HepG2 (cell line): ENCODE measurements around the gene JMJD8. TPM values are rescaled to one million over a fixed set of nuclear protein-coding genes. Genes with fewer than 3 reads are reported as not detected.

ENCODE experiments used
- ATAC-seq: fragments of 200-7000 bp; cut with Tn5 transposase; 3 replicates; pipeline ENCODE4 v1.9.1; 2020; ENCODE audit warnings: mild to moderate bottlenecking, moderate library complexity
- BruUV-seq: library from RNA; stranded (reverse); fragments of 400-500 nt; replicated peaks from 2 replicates; lab custom pipeline; 2021; lab: Mats Ljungman, UMichigan
- CTCF ChIA-PET: fragments of 300-600 bp; formaldehyde crosslinking; extraction: SDS; loops from one replicate; lab custom pipeline; 2021; ENCODE audit warnings: low total read pairs, inconsistent platforms, low intra/inter-chr PET ratio; lab: Yijun Ruan, JAX
- POLR2A ChIA-PET: fragments of 350-600 bp; sonication (Branson Sonifier 250); formaldehyde crosslinking; loops from one replicate; lab custom pipeline; 2020; ENCODE audit warnings: antibody characterized with exemption, inconsistent platforms; lab: Yijun Ruan, JAX
- DNase-seq: peaks from one replicate; pipeline ENCODE4 v3.0.0-alpha.2; 2015; ENCODE audit warnings: low spot score
- FAIRE-seq: peaks from 3 replicates; lab custom pipeline; 2011; peaks lifted over from hg19 to GRCh38; lab: Jason Lieb, UNC
- H2AFZ ChIP-seq: one replicate; pipeline ENCODE4 v1.6.1; 2011; ENCODE audit warnings: low read length, inconsistent platforms
- H3K27ac ChIP-seq: fragments of 300-600 bp; 3 replicates; pipeline ENCODE4 v1.8.0; 2011; ENCODE audit warnings: mixed run types, mild to moderate bottlenecking, mixed read lengths, low read length, inconsistent platforms; ENCODE audit not compliant: insufficient read depth; ENCODE audit errors: extremely low read length
- H3K27me3 ChIP-seq, 2 experiments: fragments of 200-600 bp in 1 of 2; 2 replicates in 1 of 2; 3 replicates in 1 of 2; pipeline versions ENCODE4 v1.6.0 to v1.8.0; 2011; ENCODE audit warnings: low read length in 2 of 2, mild to moderate bottlenecking in 2 of 2, moderate library complexity in 2 of 2, inconsistent platforms in 1 of 2; ENCODE audit not compliant: insufficient read depth in 2 of 2, control insufficient read depth in 1 of 2
- H3K36me3 ChIP-seq, 2 experiments: fragments of 200-600 bp in 1 of 2; replicated peaks in 1 of 2; 2 replicates in 1 of 2; 3 replicates in 1 of 2; pipeline versions ENCODE4 v1.5.1 to v1.8.0; 2011; ENCODE audit warnings: low read length in 2 of 2, inconsistent platforms in 1 of 2; ENCODE audit not compliant: insufficient read depth in 2 of 2, control insufficient read depth in 1 of 2
- H3K4me1 ChIP-seq: 2 replicates; pipeline ENCODE4 v1.5.1; 2012; ENCODE audit warnings: low read length, inconsistent platforms; ENCODE audit not compliant: insufficient read depth
- H3K4me2 ChIP-seq: 2 replicates; pipeline ENCODE4 v1.6.0; 2011; ENCODE audit warnings: low read depth, low read length, inconsistent platforms
- H3K4me3 ChIP-seq, 3 experiments: fragments of 200-600 bp in 1 of 3; sonication (generic), shearing (Covaris generic) in 1 of 3; replicated peaks in 1 of 3; 2 replicates each; pipeline ENCODE4 v1.5.1; 2011 to 2016; ENCODE audit warnings: low read length in 3 of 3, inconsistent platforms in 2 of 3, low read depth in 2 of 3, mild to moderate bottlenecking in 2 of 3, control low read depth in 1 of 3, mixed read lengths in 1 of 3; ENCODE audit not compliant: insufficient read depth in 1 of 3
- H3K79me2 ChIP-seq: one replicate; pipeline ENCODE4 v1.6.1; 2011; ENCODE audit warnings: low read length, inconsistent platforms; ENCODE audit not compliant: insufficient read depth
- H3K9ac ChIP-seq: 2 replicates; pipeline ENCODE4 v1.6.0; 2011; ENCODE audit warnings: mild to moderate bottlenecking, low read depth, low read length, inconsistent platforms; ENCODE audit not compliant: insufficient read depth
- H3K9me3 ChIP-seq: 2 replicates; pipeline ENCODE4 v1.5.1; 2012; ENCODE audit warnings: mild to moderate bottlenecking, low read length
- H4K20me1 ChIP-seq: 2 replicates; pipeline ENCODE4 v1.6.0; 2011; ENCODE audit warnings: inconsistent platforms, mild to moderate bottlenecking, low read length, moderate library complexity; ENCODE audit not compliant: insufficient read depth
- DNMT1 ChIP-seq: sonication (generic); formaldehyde crosslinking; IDR thresholded peaks from 2 replicates; pipeline ENCODE4 v1.5.1; 2020; ENCODE audit warnings: mild to moderate bottlenecking, missing genetic modification reagents
- FOXA3 ChIP-seq: IDR thresholded peaks from 2 replicates; pipeline ENCODE4 v1.6.1; 2016; ENCODE audit warnings: missing genetic modification reagents, missing compliant biosample characterization
- FOXC1 ChIP-seq: sonication (generic); formaldehyde crosslinking; IDR thresholded peaks from 2 replicates; pipeline ENCODE4 v1.8.0; 2022; ENCODE audit warnings: mild to moderate bottlenecking, missing genetic modification reagents, borderline replicate concordance
- GATA4 ChIP-seq: sonication (generic); IDR thresholded peaks from 2 replicates; pipeline ENCODE4 v1.6.1; 2016; ENCODE audit warnings: antibody characterized with exemption, low read depth, borderline replicate concordance
- NBN ChIP-seq: fragments of 450-650 bp; conservative IDR thresholded peaks from 2 replicates; pipeline ENCODE4 v1.6.1; 2017
- PITX1 ChIP-seq: sonication (generic); formaldehyde crosslinking; IDR thresholded peaks from 2 replicates; pipeline ENCODE4 v1.5.1; 2020; ENCODE audit warnings: mild to moderate bottlenecking, missing genetic modification reagents
- U2AF2 ChIP-seq: fragments of 200-400 bp; formaldehyde crosslinking; IDR thresholded peaks from 2 replicates; pipeline ENCODE4 v1.6.1; 2017; ENCODE audit warnings: low read depth, mild to moderate bottlenecking, low read length
- WIZ ChIP-seq: sonication (generic); formaldehyde crosslinking; IDR thresholded peaks from 2 replicates; pipeline ENCODE4 v1.5.1; 2020; ENCODE audit warnings: mild to moderate bottlenecking, missing genetic modification reagents
- YY1 ChIP-seq: IDR thresholded peaks from 2 replicates; pipeline ENCODE4 v1.6.1; 2011; ENCODE audit warnings: low read length, low read depth, moderate library complexity, mild to moderate bottlenecking; ENCODE audit not compliant: insufficient read depth, insufficient replicate concordance
- ZFP1 ChIP-seq: IDR thresholded peaks from 2 replicates; pipeline ENCODE4 v1.6.1; 2016
- ZFP82 ChIP-seq: sonication (generic); formaldehyde crosslinking; IDR thresholded peaks from 2 replicates; pipeline ENCODE4 v1.5.1; 2020; ENCODE audit warnings: mild to moderate bottlenecking, missing genetic modification reagents, borderline replicate concordance
- ZNF225 ChIP-seq: sonication (generic); formaldehyde crosslinking; IDR thresholded peaks from 2 replicates; pipeline ENCODE4 v1.4.0; 2020; ENCODE audit warnings: mild to moderate bottlenecking, missing genetic modification reagents
- ZNF280B ChIP-seq: sonication (generic); formaldehyde crosslinking; IDR thresholded peaks from 2 replicates; pipeline ENCODE4 v1.5.0; 2020; ENCODE audit warnings: missing genetic modification reagents, mild to moderate bottlenecking, borderline replicate concordance
- ZNF350 ChIP-seq: sonication (generic); formaldehyde crosslinking; IDR thresholded peaks from 2 replicates; pipeline ENCODE4 v1.4.0; 2020; ENCODE audit warnings: mild to moderate bottlenecking, low read depth, missing genetic modification reagents, borderline replicate concordance
- ZNF550 ChIP-seq: sonication (generic); formaldehyde crosslinking; IDR thresholded peaks from 2 replicates; pipeline ENCODE4 v1.4.0; 2020; ENCODE audit warnings: mild to moderate bottlenecking, missing genetic modification reagents, borderline replicate concordance
- ZNF703 ChIP-seq: sonication (generic); formaldehyde crosslinking; IDR thresholded peaks from 2 replicates; pipeline ENCODE4 v1.5.1; 2020; ENCODE audit warnings: missing genetic modification reagents, mild to moderate bottlenecking, moderate library complexity, borderline replicate concordance
- ZNF746 ChIP-seq: sonication (generic); formaldehyde crosslinking; IDR thresholded peaks from 2 replicates; pipeline ENCODE4 v1.8.0; 2022; ENCODE audit warnings: mild to moderate bottlenecking, missing genetic modification reagents
- ZNF761 ChIP-seq: sonication (generic); formaldehyde crosslinking; conservative IDR thresholded peaks from 2 replicates; pipeline ENCODE4 v1.4.0; 2020; ENCODE audit warnings: mild to moderate bottlenecking, missing genetic modification reagents
- ZNF816 ChIP-seq: sonication (generic); formaldehyde crosslinking; IDR thresholded peaks from 2 replicates; pipeline ENCODE4 v1.8.0; 2022; ENCODE audit warnings: missing genetic modification reagents, mild to moderate bottlenecking, borderline replicate concordance
- ZNF839 ChIP-seq: sonication (generic); formaldehyde crosslinking; IDR thresholded peaks from 2 replicates; pipeline ENCODE4 v1.4.0; 2020; ENCODE audit warnings: missing genetic modification reagents, mild to moderate bottlenecking, borderline replicate concordance
- ZNF841 ChIP-seq: sonication (generic); formaldehyde crosslinking; IDR thresholded peaks from 2 replicates; pipeline ENCODE4 v1.8.1; 2023; ENCODE audit warnings: missing genetic modification reagents, borderline replicate concordance
- ZSCAN9 ChIP-seq: IDR thresholded peaks from 2 replicates; pipeline ENCODE4 v1.6.1; 2016; ENCODE audit warnings: borderline replicate concordance
- WGBS: methylation state at CpG from one replicate; pipeline ENCODE4 v1.1.6; 2017; ENCODE audit warnings: low lambda C conversion rate; 5-methylcytosine and 5-hydroxymethylcytosine counted together
- in situ Hi-C: cut with HindIII; loops from 2 replicates; pipeline ENCODE4 v1.10.0; 2017; ENCODE audit warnings: low pct_unique_long_range_greater_than_20kb; ENCODE audit not compliant: extremely low pct_ligation_motif_present
- intact Hi-C: fragments of 100-400 bp; cut with micrococcal nuclease; formaldehyde crosslinking; loops from one replicate; pipeline ENCODE4 v1.10.0; 2022; ENCODE audit not compliant: unreplicated experiment
- polyA plus RNA-seq, 8 experiments: library from polyadenylated mRNA; depleted of rRNA in 3 of 8; stranded (reverse) in 7 of 8; unstranded in 1 of 8; fragments of >200 nt; fragmentation: Illumina TruSeq in 4 of 8; extraction: Trizol in 4 of 8; gene quantifications; 2 replicates each; pipeline versions ENCODE4 v1.2.1 to v1.2.3, GENCODE V29; 2011 to 2016; ENCODE audit warnings: low read depth in 4 of 8, missing spikeins in 1 of 8, mixed read lengths in 1 of 8; ENCODE audit not compliant: insufficient read depth in 1 of 8
- total RNA-seq, 5 experiments: library from RNA; depleted of rRNA; stranded (reverse); fragments of >200 nt; fragmentation: Illumina TruSeq; extraction: Trizol; gene quantifications; 2 replicates each; pipeline ENCODE4 v1.2.3, GENCODE V29; 2016; ENCODE audit warnings: low read depth in 1 of 5

The JMJD8 gene
- total and polyA plus RNA-seq, 2 of the 13 experiments (the other 11 are each of a cell fraction or from before 2014, with no cell fraction given): 2.6 to 11.8 TPM

GRCh38 chr16:667780-668518, 16.2 kb downstream of the JMJD8 start, which contains the start of gene RHOT2:
RHOT2 (plus strand) TSS chr16:668132; CDS start chr16:668200, 68 bp downstream.
- Histone ChIP-seq H3K9me3 (no peaks in the 10 kb centered on the region), H3K9ac (peak within 1 kb of the TSS; percentile 93), H3K4me1 (peaks cover 18% of the 10 kb centered on the region), H3K27me3 (no peaks in the 10 kb centered on the region), H3K36me3 (peaks cover 17 to 34% of the 10 kb centered on the region in 2 experiments; a peak in 4 of 5 replicates), H3K27ac (peak within 1 kb of the TSS; percentile 58), H3K4me3 (peak within 1 kb of the TSS; percentile 87 to 96 (median 91)), H3K4me2 (peak within 1 kb of the TSS; percentile 92), H4K20me1 (no peaks in the 10 kb centered on the region), H3K79me2 (peaks cover 17% of the 10 kb centered on the region), H2AFZ (peak within 1 kb of the TSS; percentile 83)
- ChIA-PET CTCF (interaction anchor here (1.0 to 1.4 kb wide), 3 partner anchors 9 to 18 kb away, joined by 3 to 4 read pairs (median 4); partner anchors contain the start of gene STUB1), POLR2A (interaction anchor here (0.7 to 2.0 kb wide), 9 partner anchors 8 to 32 kb away, joined by 3 to 8 read pairs (median 5); partner anchors contain the start of genes METTL26, RHBDL1, STUB1 and WDR24)
- WGBS: 3% methylated on average over 17 of the region's 78 CpGs
- ATAC-seq: peak; percentile 91
- no peak for FAIRE-seq
- intact Hi-C loops: no loop called here
- in situ Hi-C loops: no loop called here
- peak; percentile 77 for DNase-seq
- no TSS peak for BruUV-seq
- TF ChIP-seq ZNF550 (CRISPR knock-in tag): no peak; the same call in 1 of the 2 replicates
- no peak for TF ChIP-seq FOXC1 (CRISPR knock-in tag)
- TF ChIP-seq ZNF350 (CRISPR knock-in tag): peak; percentile 60; the same call in 1 of the 2 replicates
- TF ChIP-seq PITX1 (CRISPR knock-in tag): no peak
- 0 out of 2 replicates have a peak, but pooled peaks have one; percentile 39 for TF ChIP-seq ZNF839 (CRISPR knock-in tag)
- TF ChIP-seq ZFP1 (CRISPR knock-in tag): 0 out of 2 replicates have a peak, but pooled peaks have one; percentile 27
- TF ChIP-seq ZSCAN9 (CRISPR knock-in tag): peak; percentile 66; the same call in 1 of the 2 replicates
- TF ChIP-seq GATA4: no peak
- no peak for TF ChIP-seq ZNF841 (CRISPR knock-in tag)
- no peak for TF ChIP-seq ZNF225
- TF ChIP-seq NBN: no peak
- peak; percentile 82; the same call in 1 of the 2 replicates for TF ChIP-seq ZNF746 (CRISPR knock-in tag)
- TF ChIP-seq FOXA3: peak; percentile 72
- no peak for TF ChIP-seq ZNF703 (CRISPR knock-in tag)
- peak; percentile 95 for TF ChIP-seq YY1
- TF ChIP-seq U2AF2: no peak
- TF ChIP-seq WIZ (CRISPR knock-in tag): no peak
- no peak for TF ChIP-seq ZNF280B (CRISPR knock-in tag)
- TF ChIP-seq ZFP82: no peak
- peak; percentile 93 for TF ChIP-seq ZNF761 (CRISPR knock-in tag)
- peak; percentile 94 for TF ChIP-seq DNMT1 (CRISPR knock-in tag)
- TF ChIP-seq ZNF816 (CRISPR knock-in tag): no peak
